ENCODE results near the gene TNC. TPM values are rescaled to one million over a fixed set of nuclear protein-coding genes. Genes with fewer than 3 reads are reported as not detected.

The TNC gene
- total and polyA plus RNA-seq, 8 donors = 3.5 to 265 (median 80.1) TPM

- intact Hi-C loops (cut with DNase I; ENCODE audit: low total_unique reads) = no loop called here
- Histone ChIP-seq H3K36me3 (no peaks in the 10 kb centered on the region), H3K4me3 (no peak overlapping the region), H3K9me3 (no peaks in the 10 kb centered on the region), H3K27me3 (no peaks in the 10 kb centered on the region), H3K27ac (no peak overlapping the region), H3K4me1 (no peaks in the 10 kb centered on the region)
- TF ChIP-seq POLR2A (IDR thresholded peaks at IDR 0.05) (no peak), EP300 (IDR thresholded peaks at IDR 0.05) (no peak), POLR2AphosphoS5 (IDR thresholded peaks at IDR 0.05) (no peak), CTCF (IDR thresholded peaks at IDR 0.05) (no peak)
- no peak for DNase-seq
- WGBS, 5 donors = 50 to 70% (median 62%) methylated on average over 3 to 4 of the region's 4 CpGs
Measured at GRCh38 chr9:114989600-114990410, 128.2 kb downstream of the TNC start.

- WGBS, 5 donors = 74 to 91% (median 86%) methylated on average over 8 of the region's 8 CpGs
- Histone ChIP-seq H3K27ac (no peak overlapping the region), H3K36me3 (no peaks in the 10 kb centered on the region), H3K9me3 (no peaks in the 10 kb centered on the region), H3K4me3 (no peak overlapping the region), H3K4me1 (no peaks in the 10 kb centered on the region), H3K27me3 (no peaks in the 10 kb centered on the region)
- no peak for DNase-seq
- TF ChIP-seq POLR2AphosphoS5 (IDR thresholded peaks at IDR 0.05) (no peak), CTCF (IDR thresholded peaks at IDR 0.05) (no peak), POLR2A (IDR thresholded peaks at IDR 0.05) (no peak), EP300 (IDR thresholded peaks at IDR 0.05) (no peak)
- intact Hi-C loops (cut with DNase I; ENCODE audit: low total_unique reads) = no loop called here
Measured at GRCh38 chr9:114988962-114989599, 128.9 kb downstream of the TNC start.

- Histone ChIP-seq H3K36me3 (no peaks in the 10 kb centered on the region), H3K27me3 (no peaks in the 10 kb centered on the region), H3K27ac (no peak overlapping the region), H3K4me1 (no peaks in the 10 kb centered on the region), H3K9me3 (no peaks in the 10 kb centered on the region), H3K4me3 (no peak overlapping the region)
- intact Hi-C loops (cut with DNase I; ENCODE audit: low total_unique reads) = no loop called here
- 85 to 95% (median 91%) methylated on average over 1 of the region's 1 CpG for WGBS, 5 donors
- DNase-seq = no peak
- TF ChIP-seq CTCF (IDR thresholded peaks at IDR 0.05) (no peak), POLR2AphosphoS5 (IDR thresholded peaks at IDR 0.05) (no peak)
Measured at GRCh38 chr9:114987116-114987515, 130.8 kb downstream of the TNC start.

- WGBS, 5 donors = 57 to 64% (median 59%) methylated on average over 2 of the region's 2 CpGs
- no peak for TF ChIP-seq CTCF (IDR thresholded peaks at IDR 0.05)
- Histone ChIP-seq H3K9me3 (no peaks in the 10 kb centered on the region), H3K4me3 (no peak overlapping the region), H3K27ac (no peak overlapping the region), H3K4me1 (no peaks in the 10 kb centered on the region), H3K27me3 (no peaks in the 10 kb centered on the region), H3K36me3 (no peaks in the 10 kb centered on the region)
- intact Hi-C loops (cut with DNase I; ENCODE audit: low total_unique reads) = no loop called here
- DNase-seq = no peak
Measured at GRCh38 chr9:114985959-114986501, 131.9 kb downstream of the TNC start.

Data from stomach (tissue), 9 donors.